NCI-H2171 (cell line): ENCODE data around the gene HPCAL1.

Experiments used
- DNase-seq: peaks from one replicate; lab custom pipeline; 2025; lab: John Stamatoyannopoulos, UW

Gene HPCAL1

GRCh38 chr2:10324095-10324832, 21.6 kb downstream of the HPCAL1 start:
- DNase-seq = no peak

DNA sequence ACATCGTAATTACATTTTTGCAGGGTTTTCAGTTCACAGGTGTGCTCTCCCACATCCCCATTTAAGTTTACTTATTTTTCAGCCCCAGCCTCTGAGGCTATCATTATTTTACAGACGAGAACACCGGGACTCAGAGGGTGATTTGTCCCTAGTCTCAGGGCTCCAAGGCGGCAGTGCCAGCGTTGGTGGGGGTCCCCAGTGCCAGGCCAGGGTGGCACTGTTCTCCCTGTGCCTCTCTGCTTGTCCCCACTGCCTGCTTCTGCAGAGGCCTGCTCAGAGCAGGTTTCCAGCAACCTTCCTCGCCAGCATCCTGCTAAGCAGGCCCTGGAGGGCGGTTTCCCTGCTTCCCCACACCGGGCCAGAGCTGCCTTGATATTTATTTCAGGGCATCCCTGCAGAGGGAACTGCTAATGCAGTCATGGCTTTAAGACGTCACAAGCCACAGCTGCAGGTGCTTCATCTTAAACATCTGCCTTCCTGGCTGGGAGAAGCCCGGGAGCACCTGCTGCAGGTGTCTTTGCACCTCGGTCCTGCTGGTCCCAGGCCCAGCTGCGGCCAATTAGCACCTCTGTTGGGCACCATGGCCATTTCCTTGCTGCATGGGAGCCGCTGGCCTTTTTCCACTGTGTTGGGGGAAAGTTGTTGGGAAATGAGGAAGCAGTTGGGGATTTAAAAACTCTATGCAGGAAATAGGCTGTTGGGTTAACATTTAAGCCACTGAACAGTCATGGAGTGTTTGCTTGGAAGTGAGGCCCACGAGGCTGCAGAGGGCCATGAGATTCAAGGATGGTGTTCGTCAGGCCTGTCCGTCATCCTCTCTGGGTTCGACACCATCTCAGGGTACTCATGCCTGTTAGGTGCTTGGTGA, 22.8 kb downstream of the HPCAL1 start:
- peak; percentile 17 for DNase-seq

DNA sequence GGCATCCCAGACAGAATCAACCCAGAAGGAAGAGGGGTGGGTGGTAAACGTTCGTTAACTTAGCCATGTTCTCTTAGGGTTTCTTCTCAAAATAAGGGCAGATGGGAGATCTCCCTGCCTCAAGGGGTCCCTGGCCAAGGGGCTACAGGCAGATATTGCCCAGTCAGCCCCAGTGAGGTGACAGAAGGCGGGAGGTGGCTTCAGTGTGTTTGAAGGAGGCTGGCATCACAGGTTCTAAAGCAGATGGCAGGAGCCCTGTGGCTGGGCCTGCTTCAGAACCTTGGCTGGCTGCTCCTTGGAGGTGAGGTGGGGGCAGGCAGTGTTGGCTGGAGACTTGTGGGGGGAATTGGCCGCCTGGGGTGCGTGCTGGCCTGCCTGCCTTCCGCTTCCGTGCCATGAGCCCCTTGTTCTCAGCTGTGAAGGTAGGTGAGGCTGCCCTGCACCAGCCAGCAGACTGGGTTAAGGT, 23.5 kb downstream of the HPCAL1 start:
- DNase-seq = peak; percentile 74

GRCh38 chr2:10326707-10327594, 24.2 kb downstream of the HPCAL1 start:
- peak; percentile 97 for DNase-seq

DNA sequence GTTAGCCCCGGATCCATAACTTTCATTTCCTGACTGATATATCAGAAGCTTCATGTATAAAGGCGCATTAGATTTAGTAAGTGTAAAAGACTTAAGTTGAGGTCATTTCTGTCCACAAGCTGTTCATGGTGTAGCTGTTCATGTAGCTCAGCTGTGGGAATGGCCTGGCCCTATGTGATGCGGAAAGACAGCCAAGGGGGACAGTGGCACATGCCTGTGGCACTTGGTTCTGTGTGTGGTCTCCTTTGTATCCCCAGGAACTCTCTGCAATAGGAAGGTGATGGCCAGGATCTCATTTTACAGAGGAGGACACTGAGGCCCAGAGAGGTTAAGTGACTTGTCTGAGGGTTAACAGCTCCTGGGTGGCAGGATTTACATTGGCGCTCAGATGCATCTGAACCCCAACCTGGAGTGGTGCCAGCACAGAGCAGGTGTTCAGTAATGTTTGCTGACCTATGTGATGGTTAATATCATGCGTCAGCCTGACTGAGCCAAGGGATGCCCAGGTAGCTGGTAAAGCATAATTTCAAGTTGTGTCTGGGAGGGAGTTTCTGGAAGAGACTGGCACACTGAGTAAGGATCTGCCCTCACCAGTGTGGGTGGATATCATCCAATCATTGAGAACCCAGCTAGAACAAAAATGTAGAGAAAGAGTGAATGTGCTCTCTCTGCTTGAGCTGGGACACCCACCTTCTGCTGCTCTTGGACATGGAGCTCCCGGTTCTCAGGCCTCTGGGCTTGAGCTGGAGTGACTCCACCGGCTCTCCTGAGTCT, 25.4 kb downstream of the HPCAL1 start:
- DNase-seq = peak; percentile 55

DNA sequence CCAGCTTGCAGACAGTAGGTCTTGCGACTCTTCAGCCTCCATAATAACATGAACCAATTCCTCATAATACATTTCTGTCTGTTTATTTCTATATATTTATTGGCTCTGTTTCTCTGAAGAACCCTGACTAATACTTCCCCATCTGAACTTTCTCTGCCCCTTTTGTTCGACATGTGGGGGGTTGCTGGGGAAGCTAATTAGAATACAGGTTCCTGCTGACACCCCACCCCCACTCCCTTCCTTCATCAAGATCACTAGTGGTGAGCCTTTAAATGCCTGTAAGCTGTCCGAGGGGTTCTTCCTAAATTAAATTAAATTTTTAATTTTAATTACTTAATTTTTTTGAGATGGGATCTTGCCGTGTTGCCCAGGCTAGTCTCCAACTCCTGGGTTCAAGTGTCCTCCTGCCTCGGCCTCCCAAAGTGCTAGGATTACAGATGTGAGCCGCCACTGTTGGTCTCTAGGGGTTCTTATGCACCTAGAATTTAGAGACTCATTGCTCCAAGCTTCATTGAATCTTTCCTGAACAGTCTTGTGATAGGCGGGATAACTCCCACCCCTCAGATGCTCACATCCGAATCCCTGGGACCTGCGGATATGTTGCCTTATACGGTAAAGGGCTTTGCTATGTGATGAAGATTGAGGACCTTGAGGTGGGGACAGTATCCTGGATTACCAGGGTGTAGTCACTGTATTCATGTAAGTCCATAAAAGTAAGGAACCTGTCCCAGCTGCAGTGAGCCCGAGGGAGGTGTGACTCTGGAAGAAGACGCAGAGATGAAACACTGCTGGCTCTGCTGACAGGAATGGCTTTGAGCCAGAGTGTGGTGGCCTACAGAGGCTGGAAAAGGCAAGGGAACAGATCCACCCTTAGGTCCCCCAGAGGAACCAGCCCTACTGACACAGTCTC, 26.2 kb downstream of the HPCAL1 start:
- no peak for DNase-seq

GRCh38 chr2:10329580-10329879, 26.8 kb downstream of the HPCAL1 start:
- no peak for DNase-seq

DNA sequence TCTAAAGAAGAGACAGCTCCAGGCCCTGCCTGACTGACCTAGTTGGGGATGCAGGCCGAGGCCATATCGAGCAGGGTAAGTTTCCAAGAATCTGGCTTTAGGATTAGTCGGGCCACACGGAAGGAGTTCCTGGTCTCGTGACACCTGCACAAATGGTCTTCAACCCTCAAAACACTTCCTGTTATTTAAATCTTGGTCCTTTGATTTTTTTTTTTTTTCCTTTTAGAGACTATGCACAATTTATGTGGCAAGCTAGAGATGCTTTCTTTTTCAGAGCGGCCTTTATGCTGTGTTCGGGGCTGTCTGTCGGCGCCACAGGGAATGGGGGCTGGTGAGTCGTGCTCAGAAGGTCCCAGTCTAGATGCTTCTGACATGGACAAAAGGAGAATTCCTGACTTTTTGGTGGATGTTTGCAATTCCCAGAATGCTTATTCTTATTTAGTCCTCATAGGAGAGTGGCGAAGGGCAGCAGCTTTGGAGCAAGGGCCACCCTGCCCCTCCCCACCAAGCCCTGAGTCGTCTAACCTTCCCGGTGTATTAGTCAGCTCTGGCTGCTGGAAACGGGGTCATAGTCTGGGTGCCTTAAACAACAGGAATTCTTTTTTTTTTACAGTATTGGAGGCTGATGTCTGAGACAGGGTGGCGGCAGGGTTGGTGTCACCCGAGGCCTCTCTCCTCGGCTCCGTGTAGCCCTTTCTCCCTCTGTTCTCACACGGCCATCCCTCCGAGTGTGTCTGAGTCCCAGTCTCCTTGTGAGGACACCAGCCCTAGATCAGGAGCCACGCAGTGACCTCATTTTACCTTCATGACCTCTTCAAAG, 27.4 kb downstream of the HPCAL1 start:
- DNase-seq = no peak

- DNase-seq = no peak
These were observed 28.0 kb downstream of the HPCAL1 start for GRCh38 chr2:10330700-10331026.

DNA sequence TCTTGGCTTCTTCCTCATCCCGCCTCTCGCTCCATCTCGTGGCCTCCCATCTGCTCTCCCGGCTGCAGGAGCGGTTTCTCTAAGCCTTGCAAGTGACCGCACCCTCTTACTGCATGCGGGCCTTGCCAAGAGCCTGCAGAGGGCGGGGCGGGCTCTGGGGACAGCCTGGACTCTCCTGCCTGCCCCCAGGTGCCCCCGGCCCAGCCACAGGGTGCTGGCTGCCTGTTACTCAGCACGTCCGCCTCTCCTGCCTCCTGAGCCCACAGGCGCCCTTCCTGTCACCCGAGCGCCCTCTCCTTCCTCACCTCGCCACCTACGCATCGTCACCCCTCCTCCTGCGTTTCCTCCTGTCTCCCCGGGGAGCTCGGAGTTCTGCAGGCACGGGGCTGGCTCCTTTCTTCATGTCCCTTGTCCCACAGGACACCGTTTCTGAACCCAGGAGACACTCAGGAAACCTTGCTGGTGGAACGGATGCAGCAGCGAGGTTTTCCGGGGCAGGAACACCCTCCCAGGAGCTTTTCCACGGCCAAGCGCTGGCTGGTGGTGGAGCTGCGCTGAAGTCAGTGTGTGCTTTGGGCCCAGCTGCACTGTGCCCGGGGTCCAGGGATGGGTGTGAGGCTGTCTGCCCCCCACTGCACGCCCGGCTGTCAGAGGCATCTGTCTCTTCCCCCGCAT, 28.5 kb downstream of the HPCAL1 start:
- DNase-seq = peak; percentile 81

DNA sequence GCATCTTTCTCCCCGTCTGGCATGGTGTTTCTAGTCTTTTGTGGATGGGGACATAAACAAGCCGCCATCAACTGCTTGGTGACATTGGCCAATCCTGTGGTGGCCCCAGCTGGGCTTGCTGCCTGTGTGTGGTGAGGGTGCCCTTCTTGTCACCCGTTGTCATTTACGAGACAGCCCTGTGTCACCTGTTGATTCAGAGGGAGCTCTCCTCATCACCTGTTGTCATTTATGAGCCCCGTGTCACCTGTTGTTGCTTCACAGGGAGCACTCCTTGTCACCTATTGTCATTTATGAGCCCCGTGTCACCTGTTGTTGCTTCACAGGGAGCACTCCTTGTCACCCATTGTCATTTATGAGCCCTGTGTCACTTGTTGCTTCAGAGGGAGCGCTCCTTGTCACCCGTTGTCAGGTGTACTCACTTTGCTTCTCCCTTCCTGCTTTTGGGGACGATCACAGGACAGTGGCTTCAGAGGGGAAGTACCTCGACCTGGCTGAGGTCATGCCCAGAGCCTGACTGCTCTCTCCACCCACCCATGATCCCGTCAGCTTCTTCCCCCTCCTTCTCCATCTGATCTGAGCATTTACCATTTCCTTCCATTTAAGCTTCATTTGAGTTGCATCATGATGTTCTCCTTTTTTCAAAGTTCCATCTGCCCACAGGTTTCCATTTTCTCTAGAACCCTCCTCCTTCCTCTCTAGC, 29.1 kb downstream of the HPCAL1 start:
- DNase-seq = peak; percentile 53

GRCh38 chr2:10332402-10333246, 29.9 kb downstream of the HPCAL1 start:
- DNase-seq = no peak

- DNase-seq = peak; percentile 47
These were observed 30.5 kb downstream of the HPCAL1 start for GRCh38 chr2:10333247-10333613.

GRCh38 chr2:10333966-10334365, 31.3 kb downstream of the HPCAL1 start:
- no peak for DNase-seq

GRCh38 chr2:10335046-10335840, 32.5 kb downstream of the HPCAL1 start:
- no peak for DNase-seq

- no peak for DNase-seq
These were observed 33.6 kb downstream of the HPCAL1 start for GRCh38 chr2:10336283-10336682.
